GM19463 (cell line): ENCODE measurements around the gene CCL28.
A peak's percentile ranks its signal among the peaks of the same experiment; 100 is the strongest.
"Not testable (repeated sequence)": the region's sequence is repeated elsewhere in the genome, so short reads cannot be mapped to it uniquely, and the experiment has no call there.

Experiments used
- ATAC-seq: cut with Tn5 transposase; IDR thresholded peaks from one replicate; pipeline ENCODE4 v1.9.1; 2021; ENCODE audit warnings: mild to moderate bottlenecking, moderate library complexity; ENCODE audit not compliant: unreplicated experiment

The CCL28 gene

GRCh38 chr5:43411495-43411894 lies 696 bp downstream of the CCL28 start:
- ATAC-seq: no peak

GRCh38 chr5:43410414-43410813 lies 1.8 kb downstream of the CCL28 start:
- ATAC-seq: no peak

GRCh38 chr5:43409809-43410271 lies 2.4 kb downstream of the CCL28 start:
- ATAC-seq: no peak

- not testable (repeated sequence) for ATAC-seq
Observed at GRCh38 chr5:43402524-43403066, 9.6 kb downstream of the CCL28 start.

GRCh38 chr5:43401827-43402226 lies 10.4 kb downstream of the CCL28 start:
- no peak for ATAC-seq

- no peak for ATAC-seq
Observed at GRCh38 chr5:43400082-43400481, 12.1 kb downstream of the CCL28 start.

GRCh38 chr5:43396762-43397304 lies 15.4 kb downstream of the CCL28 start:
- ATAC-seq: peak; percentile 99

- ATAC-seq: no peak
Observed at GRCh38 chr5:43390471-43390870, 21.7 kb downstream of the CCL28 start.

- ATAC-seq: peak; percentile 64
Observed at GRCh38 chr5:43389679-43390329, 22.4 kb downstream of the CCL28 start.

- peak; percentile 59 for ATAC-seq
Observed at GRCh38 chr5:43386960-43387362, 25.2 kb downstream of the CCL28 start.

GRCh38 chr5:43376496-43377140 lies 35.6 kb downstream of the CCL28 start:
- ATAC-seq: no peak

GRCh38 chr5:43371821-43372220 lies 40.4 kb downstream of the CCL28 start:
- no peak for ATAC-seq

- no peak for ATAC-seq
Observed at GRCh38 chr5:43370352-43370751, 41.8 kb downstream of the CCL28 start.

- ATAC-seq: no peak
Observed at GRCh38 chr5:43369651-43370050, 42.5 kb downstream of the CCL28 start.

GRCh38 chr5:43367909-43368669 lies 44.1 kb downstream of the CCL28 start:
- no peak for ATAC-seq

GRCh38 chr5:43367453-43367852 lies 44.7 kb downstream of the CCL28 start:
- ATAC-seq: no peak

GRCh38 chr5:43366680-43367246 lies 45.4 kb downstream of the CCL28 start:
- ATAC-seq: not testable (repeated sequence)

- not testable (repeated sequence) for ATAC-seq
Observed at GRCh38 chr5:43365155-43365554, 47.0 kb downstream of the CCL28 start.

GRCh38 chr5:43363445-43364152 lies 48.6 kb downstream of the CCL28 start:
- ATAC-seq: peak; percentile 53

- no peak for ATAC-seq
Observed at GRCh38 chr5:43362725-43363435, 49.3 kb downstream of the CCL28 start.
